ENCODE measurements around the gene MAPKAPK2. TPM values are rescaled to one million over a fixed set of nuclear protein-coding genes. Genes with fewer than 3 reads are reported as not detected.
A peak's percentile ranks its signal among the peaks of the same experiment; 100 is the strongest.

MAPKAPK2 gene
- total and polyA plus RNA-seq, 7 donors, result 32.1 to 61.4 (median 39.3) TPM

DNA sequence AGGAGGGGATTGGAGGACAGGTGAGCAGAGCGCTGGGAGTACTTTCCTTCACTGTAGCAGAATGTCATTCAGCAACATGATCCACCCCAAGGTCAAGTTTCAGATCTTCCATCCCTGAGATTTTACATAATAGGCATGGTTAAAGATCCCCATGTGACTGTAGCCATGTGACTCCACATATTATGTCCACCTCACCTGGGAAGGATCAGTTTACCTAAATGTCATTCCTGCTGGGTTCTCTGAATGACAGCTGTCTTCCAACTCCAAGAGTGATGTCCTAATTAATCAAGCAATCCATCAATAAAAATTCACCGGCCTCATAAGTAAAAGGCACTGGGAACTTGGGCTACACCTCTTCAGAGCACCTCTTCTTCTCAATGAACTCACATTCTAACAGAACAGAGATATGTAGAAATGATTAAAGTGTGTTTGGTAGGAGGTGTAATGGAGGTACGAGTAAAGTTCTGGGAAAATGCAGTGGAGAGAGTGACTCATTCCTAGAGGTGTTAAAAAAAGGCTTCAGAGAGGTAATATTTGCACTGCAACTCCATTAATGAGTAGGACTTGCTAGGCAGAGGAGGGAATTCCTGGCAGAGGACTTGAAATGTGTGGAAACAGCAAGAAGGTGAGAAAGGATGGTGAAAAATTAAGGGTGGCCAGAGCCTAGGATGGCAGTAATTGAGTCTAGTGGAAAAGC lies 22.2 kb upstream of the MAPKAPK2 start:
- intact Hi-C loops (cut with DNase I), result no loop called here
- Histone ChIP-seq H3K27me3 (peaks cover 0 to 5% (median 0%) of the 10 kb centered on the region in 3 donors), H3K4me1 (peaks cover 0 to 17% (median 13%) of the 10 kb centered on the region in 4 donors), H3K9me3 (no peaks in the 10 kb centered on the region), H3K36me3 (no peaks in the 10 kb centered on the region), H3K27ac (no peak overlapping the region), H3K4me3 (no peak overlapping the region)
- TF ChIP-seq EP300 (IDR thresholded peaks at IDR 0.05) (no peak), POLR2AphosphoS5 (IDR thresholded peaks at IDR 0.05) (no peak), POLR2A (IDR thresholded peaks at IDR 0.05) (no peak)
- TF ChIP-seq, protein P1, sequence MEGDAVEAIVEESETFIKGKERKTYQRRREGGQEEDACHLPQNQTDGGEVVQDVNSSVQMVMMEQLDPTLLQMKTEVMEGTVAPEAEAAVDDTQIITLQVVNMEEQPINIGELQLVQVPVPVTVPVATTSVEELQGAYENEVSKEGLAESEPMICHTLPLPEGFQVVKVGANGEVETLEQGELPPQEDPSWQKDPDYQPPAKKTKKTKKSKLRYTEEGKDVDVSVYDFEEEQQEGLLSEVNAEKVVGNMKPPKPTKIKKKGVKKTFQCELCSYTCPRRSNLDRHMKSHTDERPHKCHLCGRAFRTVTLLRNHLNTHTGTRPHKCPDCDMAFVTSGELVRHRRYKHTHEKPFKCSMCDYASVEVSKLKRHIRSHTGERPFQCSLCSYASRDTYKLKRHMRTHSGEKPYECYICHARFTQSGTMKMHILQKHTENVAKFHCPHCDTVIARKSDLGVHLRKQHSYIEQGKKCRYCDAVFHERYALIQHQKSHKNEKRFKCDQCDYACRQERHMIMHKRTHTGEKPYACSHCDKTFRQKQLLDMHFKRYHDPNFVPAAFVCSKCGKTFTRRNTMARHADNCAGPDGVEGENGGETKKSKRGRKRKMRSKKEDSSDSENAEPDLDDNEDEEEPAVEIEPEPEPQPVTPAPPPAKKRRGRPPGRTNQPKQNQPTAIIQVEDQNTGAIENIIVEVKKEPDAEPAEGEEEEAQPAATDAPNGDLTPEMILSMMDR (IDR thresholded peaks at IDR 0.05), result no peak
- DNase-seq, result no peak
- 81 to 86% methylated on average over 3 of the region's 3 CpGs for WGBS, 2 donors

DNA sequence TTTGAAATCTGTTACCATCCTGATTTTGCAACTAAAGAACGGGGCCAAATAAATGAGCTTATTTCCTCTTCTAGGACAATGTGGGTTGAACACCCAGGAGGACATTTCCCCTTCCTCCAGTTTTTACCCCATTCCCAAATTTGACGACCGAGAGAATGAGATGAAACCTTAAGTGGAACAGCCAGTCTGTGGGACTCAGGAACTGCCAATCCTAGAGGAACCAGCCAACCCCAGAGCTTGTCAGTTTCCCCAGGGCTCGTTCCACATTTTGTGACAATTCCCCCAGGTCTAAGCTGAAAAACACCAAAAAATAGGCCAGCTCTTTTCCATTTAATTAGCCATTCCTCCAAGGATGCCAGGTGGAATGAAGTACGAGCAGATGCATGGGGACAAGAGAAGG lies 21.3 kb upstream of the MAPKAPK2 start:
- H3K4me1 ChIP-seq, result peaks cover 0 to 15% (median 11%) of the 10 kb centered on the region in 4 donors
- no peaks in the 10 kb centered on the region for H3K36me3 ChIP-seq
- H3K4me3 ChIP-seq, result no peak overlapping the region
- TF ChIP-seq EP300 (IDR thresholded peaks at IDR 0.05), result no peak
- TF ChIP-seq, protein P1 (IDR thresholded peaks at IDR 0.05), result no peak
- no peak for TF ChIP-seq POLR2AphosphoS5 (IDR thresholded peaks at IDR 0.05)
- no peak for TF ChIP-seq POLR2A (IDR thresholded peaks at IDR 0.05)
- H3K27me3 ChIP-seq, result peaks cover 0 to 5% (median 0%) of the 10 kb centered on the region in 3 donors
- WGBS, 2 donors, result 55 to 78% methylated on average over 5 of the region's 5 CpGs
- DNase-seq, result no peak
- peak overlapping the region in 1 of 4 donors; percentile 26 for H3K27ac ChIP-seq
- H3K9me3 ChIP-seq, result no peaks in the 10 kb centered on the region
- intact Hi-C loops (cut with DNase I), result no loop called here

DNA sequence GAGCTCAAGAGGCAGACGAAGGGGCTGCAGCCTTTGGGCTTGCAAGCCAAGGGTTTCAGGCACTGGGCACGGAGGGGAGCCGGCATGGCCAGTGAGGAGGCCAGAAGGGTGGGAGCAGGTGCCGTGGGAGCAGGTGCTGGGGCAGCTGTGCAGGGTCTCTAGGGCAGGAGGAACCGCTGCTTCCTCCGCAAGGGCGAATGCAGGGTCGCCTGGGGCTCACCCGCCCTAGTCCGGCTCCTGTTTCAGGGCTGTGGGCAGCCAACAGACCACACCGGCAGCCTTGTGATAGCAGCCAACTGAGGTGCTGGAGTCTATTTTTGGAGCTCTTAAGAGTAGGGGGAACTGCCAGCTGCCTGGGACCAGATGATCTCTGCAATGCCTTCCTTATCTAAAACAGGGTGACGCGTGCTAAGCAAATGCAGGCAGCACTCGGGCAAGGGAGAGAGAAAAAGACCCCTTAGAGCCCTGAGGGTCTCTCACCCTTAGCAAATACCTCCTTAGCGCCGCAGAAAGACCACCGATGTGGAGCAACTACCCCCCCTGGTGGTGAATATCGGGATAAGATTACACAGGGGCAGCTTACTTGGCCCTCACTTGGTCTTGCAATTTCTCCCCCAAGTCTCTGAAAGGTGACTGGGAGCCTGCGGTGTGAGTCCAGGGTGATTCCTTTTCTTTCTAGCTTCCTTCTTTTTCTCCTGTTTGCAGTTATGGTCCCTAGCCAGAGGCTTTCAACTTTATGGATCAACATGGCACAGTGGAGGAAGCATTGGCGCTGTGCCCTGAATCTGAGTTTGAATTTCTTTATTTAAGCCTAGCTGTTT lies 20.7 kb upstream of the MAPKAPK2 start:
- intact Hi-C loops (cut with DNase I), result loop anchor here (1.0 kb wide), 1 partner anchor 29 kb away; the partner anchor contains the start of gene DYRK3
- DNase-seq, result peak; percentile 77
- WGBS, 2 donors, result 11 to 26% methylated on average over 20 of the region's 20 CpGs

DNA sequence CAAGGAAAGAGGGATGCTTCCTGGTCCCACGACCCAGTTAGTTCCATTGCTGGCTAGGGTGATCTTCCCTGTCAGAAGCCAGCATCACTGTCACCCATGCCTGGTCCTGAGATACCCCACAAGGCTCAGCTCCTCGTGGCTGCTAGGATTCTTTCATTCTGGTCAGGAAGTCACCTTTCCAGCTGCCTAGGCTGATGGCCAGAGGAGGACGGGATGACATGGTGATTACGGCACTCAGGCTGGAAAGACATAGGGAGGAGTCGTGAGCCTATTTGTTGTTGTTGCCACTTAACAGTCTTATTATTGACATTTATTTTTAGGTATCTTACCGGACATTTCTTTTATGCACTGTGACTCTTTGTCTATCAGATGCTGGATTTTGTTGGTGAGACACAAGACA lies 20.0 kb upstream of the MAPKAPK2 start:
- intact Hi-C loops (cut with DNase I), result loop anchor here (1.0 to 5.0 kb wide), 2 partner anchors 29 to 172 kb away; partner anchors contain the start of gene DYRK3
- H3K4me1 ChIP-seq, result peaks cover 0 to 15% (median 11%) of the 10 kb centered on the region in 4 donors
- H3K27me3 ChIP-seq, result peaks cover 0 to 5% (median 0%) of the 10 kb centered on the region in 3 donors
- no peak for DNase-seq
- no peak overlapping the region for H3K4me3 ChIP-seq
- H3K36me3 ChIP-seq, result no peaks in the 10 kb centered on the region
- WGBS, 2 donors, result 54 to 69% methylated on average over 6 of the region's 6 CpGs
- no peak overlapping the region for H3K27ac ChIP-seq
- no peak for TF ChIP-seq POLR2AphosphoS5 (IDR thresholded peaks at IDR 0.05)
- TF ChIP-seq POLR2A (IDR thresholded peaks at IDR 0.05), result no peak
- TF ChIP-seq EP300 (IDR thresholded peaks at IDR 0.05), result no peak
- TF ChIP-seq, protein P1 (IDR thresholded peaks at IDR 0.05), result no peak
- no peaks in the 10 kb centered on the region for H3K9me3 ChIP-seq

More for the DNA sequence above, 20.7 kb upstream of the MAPKAPK2 start:
- peaks cover 0 to 5% (median 0%) of the 10 kb centered on the region in 3 donors for H3K27me3 ChIP-seq
- peak overlapping the region in 1 of 4 donors; percentile 26 for H3K27ac ChIP-seq
- H3K36me3 ChIP-seq, result no peaks in the 10 kb centered on the region
- no peak for TF ChIP-seq EP300 (IDR thresholded peaks at IDR 0.05)
- TF ChIP-seq POLR2A (IDR thresholded peaks at IDR 0.05), result no peak
- TF ChIP-seq, protein P1 (IDR thresholded peaks at IDR 0.05), result peak; percentile 83 to 91 (median 88)
- TF ChIP-seq POLR2AphosphoS5 (IDR thresholded peaks at IDR 0.05), result peak in 1 of 4 donors; percentile 24
- H3K9me3 ChIP-seq, result no peaks in the 10 kb centered on the region
- H3K4me1 ChIP-seq, result peaks cover 0 to 15% (median 11%) of the 10 kb centered on the region in 4 donors
- peak overlapping the region in 3 of 4 donors; percentile 19 to 34 (median 21) for H3K4me3 ChIP-seq

Data from sigmoid colon (tissue), 7 donors.